Activated naive CD8-positive, alpha-beta T cell treated with anti-CD3 and anti-CD28 coated beads for 36 hours (primary cell): ENCODE results near the gene CTXND1. TPM values are rescaled to one million over a fixed set of nuclear protein-coding genes. Genes with fewer than 3 reads are reported as not detected.

Experiments used
- DNase-seq: peaks from one replicate; pipeline ENCODE4 v3.0.0; 2021
- H3K27ac Mint-ChIP-seq: one replicate; pipeline ENCODE4 v1.8.0; 2022; ENCODE audit warnings: mild to moderate bottlenecking, moderate library complexity, mixed read lengths
- H3K27me3 Mint-ChIP-seq: one replicate; pipeline ENCODE4 v1.8.0; 2022; ENCODE audit warnings: mild to moderate bottlenecking, mixed read lengths
- H3K36me3 Mint-ChIP-seq: one replicate; pipeline ENCODE4 v1.8.0; 2021; ENCODE audit warnings: mild to moderate bottlenecking, mixed read lengths
- H3K4me1 Mint-ChIP-seq: one replicate; pipeline ENCODE4 v1.8.0; 2021; ENCODE audit warnings: mixed read lengths
- H3K4me3 Mint-ChIP-seq: one replicate; pipeline ENCODE4 v1.8.0; 2022; ENCODE audit warnings: mild to moderate bottlenecking, moderate library complexity, mixed read lengths
- H3K9me3 Mint-ChIP-seq: one replicate; pipeline ENCODE4 v1.8.0; 2022; ENCODE audit warnings: mixed read lengths
- total RNA-seq, 2 experiments: library from RNA; stranded (reverse); gene quantifications; one replicate each; pipeline ENCODE4 v1.2.3, GENCODE V29; 2021

The CTXND1 gene
- total RNA-seq, 2 experiments from 2014 or later, result not detected

DNA sequence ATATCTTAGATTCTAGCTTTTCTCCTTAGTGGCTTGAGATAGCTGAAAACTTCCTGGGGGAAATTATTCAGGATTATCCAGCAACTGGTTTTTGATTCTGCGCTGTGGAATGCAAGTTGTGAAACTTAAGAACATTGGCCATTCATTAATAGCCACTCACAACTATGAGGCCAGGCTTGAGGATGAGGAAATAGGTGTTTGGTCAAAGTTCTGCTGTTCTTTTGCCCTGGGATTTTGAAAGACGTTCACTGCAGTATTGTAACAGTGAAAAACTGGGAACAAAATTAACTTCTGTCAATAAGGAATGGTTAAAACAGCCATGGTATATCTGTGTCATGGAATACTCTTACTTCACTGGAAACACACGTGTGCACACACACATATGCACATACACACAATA is 44.1 kb downstream of the CTXND1 start:
- peaks cover 29% of the 10 kb centered on the region for H3K27me3 Mint-ChIP-seq
- no peak for DNase-seq
- H3K4me1 Mint-ChIP-seq, result no peaks in the 10 kb centered on the region
- H3K27ac Mint-ChIP-seq, result no peak overlapping the region
- H3K36me3 Mint-ChIP-seq, result no peaks in the 10 kb centered on the region
- no peak overlapping the region for H3K4me3 Mint-ChIP-seq
- no peaks in the 10 kb centered on the region for H3K9me3 Mint-ChIP-seq

DNA sequence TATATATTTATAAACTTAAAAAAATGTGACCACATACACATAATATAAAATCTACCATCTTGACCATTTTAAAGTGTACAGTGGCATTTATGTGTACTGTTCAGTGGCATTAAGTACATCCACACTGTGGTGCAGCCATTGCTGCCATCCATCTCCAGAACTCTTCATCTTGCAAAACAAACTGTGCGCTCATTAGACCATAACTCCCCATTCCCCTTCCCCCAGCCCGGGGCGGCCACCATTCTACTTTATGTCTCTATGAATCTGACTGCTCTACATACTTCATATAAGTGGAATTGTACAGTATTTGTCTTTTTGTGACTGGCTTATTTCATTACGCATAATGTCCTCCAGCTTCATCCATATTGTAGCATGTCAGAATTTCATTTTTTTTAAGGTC is 47.8 kb downstream of the CTXND1 start:
- Mint-ChIP-seq H3K9me3 (no peaks in the 10 kb centered on the region), H3K4me3 (no peak overlapping the region), H3K4me1 (no peaks in the 10 kb centered on the region), H3K36me3 (no peaks in the 10 kb centered on the region), H3K27me3 (peaks cover 23% of the 10 kb centered on the region), H3K27ac (no peak overlapping the region)
- DNase-seq, result no peak

- Mint-ChIP-seq H3K36me3 (no peaks in the 10 kb centered on the region), H3K4me1 (no peaks in the 10 kb centered on the region), H3K27ac (no peak overlapping the region), H3K9me3 (no peaks in the 10 kb centered on the region), H3K27me3 (peaks cover 23% of the 10 kb centered on the region), H3K4me3 (no peak overlapping the region)
- no peak for DNase-seq
Observed at GRCh38 chr15:80203361-80203885, 48.6 kb downstream of the CTXND1 start.

DNA sequence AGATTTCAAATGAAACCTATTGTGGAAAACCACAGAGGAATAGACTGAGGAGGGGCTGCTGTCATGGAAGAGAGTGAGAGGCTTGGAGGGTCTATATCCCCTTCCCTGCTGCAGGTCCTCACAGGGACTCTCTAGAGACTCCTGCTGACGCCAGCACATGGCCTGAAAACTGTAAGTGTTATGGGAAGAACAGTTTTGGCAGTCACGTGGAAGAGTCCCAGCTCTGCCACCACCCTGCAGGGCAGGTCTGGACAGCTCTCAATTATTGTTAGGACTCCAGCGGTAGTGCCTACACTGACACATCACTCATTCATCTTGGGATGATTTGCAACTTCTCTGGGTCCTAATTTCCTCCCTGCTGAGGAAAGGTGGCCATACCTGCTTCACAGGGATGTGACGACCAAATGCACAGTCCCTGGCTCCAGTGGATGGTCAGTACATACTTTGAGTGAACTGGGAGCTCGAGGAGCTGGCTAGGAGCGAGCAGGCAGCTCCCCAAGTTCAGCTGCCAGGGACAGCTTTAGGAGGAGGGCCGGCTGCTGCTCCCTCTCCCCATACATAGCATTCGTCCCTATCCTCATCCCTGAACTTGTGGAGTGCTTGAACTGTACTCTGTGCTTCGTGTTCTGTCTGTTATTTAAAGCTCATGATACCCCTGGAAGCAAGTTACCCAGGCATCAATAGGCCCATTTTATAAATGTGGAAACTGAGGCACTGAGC is 49.2 kb downstream of the CTXND1 start:
- Mint-ChIP-seq H3K4me1 (no peaks in the 10 kb centered on the region), H3K27ac (no peak overlapping the region), H3K27me3 (peaks cover 21% of the 10 kb centered on the region), H3K36me3 (no peaks in the 10 kb centered on the region), H3K9me3 (no peaks in the 10 kb centered on the region), H3K4me3 (no peak overlapping the region)
- DNase-seq, result no peak

GRCh38 chr15:80202016-80202315 is 50.0 kb downstream of the CTXND1 start:
- Mint-ChIP-seq H3K36me3 (no peaks in the 10 kb centered on the region), H3K9me3 (no peaks in the 10 kb centered on the region), H3K4me1 (no peaks in the 10 kb centered on the region), H3K27ac (no peak overlapping the region), H3K27me3 (peaks cover 15% of the 10 kb centered on the region), H3K4me3 (no peak overlapping the region)
- DNase-seq, result no peak

GRCh38 chr15:80201256-80202015 is 50.6 kb downstream of the CTXND1 start:
- Mint-ChIP-seq H3K27me3 (peaks cover 10% of the 10 kb centered on the region), H3K27ac (no peak overlapping the region), H3K4me1 (no peaks in the 10 kb centered on the region), H3K36me3 (no peaks in the 10 kb centered on the region), H3K9me3 (no peaks in the 10 kb centered on the region), H3K4me3 (no peak overlapping the region)
- no peak for DNase-seq

- DNase-seq, result no peak
- peaks cover 4% of the 10 kb centered on the region for H3K27me3 Mint-ChIP-seq
- no peaks in the 10 kb centered on the region for H3K9me3 Mint-ChIP-seq
- H3K4me1 Mint-ChIP-seq, result no peaks in the 10 kb centered on the region
- no peak overlapping the region for H3K27ac Mint-ChIP-seq
- no peaks in the 10 kb centered on the region for H3K36me3 Mint-ChIP-seq
- no peak overlapping the region for H3K4me3 Mint-ChIP-seq
Observed at GRCh38 chr15:80199869-80200268, 52.1 kb downstream of the CTXND1 start.

DNA sequence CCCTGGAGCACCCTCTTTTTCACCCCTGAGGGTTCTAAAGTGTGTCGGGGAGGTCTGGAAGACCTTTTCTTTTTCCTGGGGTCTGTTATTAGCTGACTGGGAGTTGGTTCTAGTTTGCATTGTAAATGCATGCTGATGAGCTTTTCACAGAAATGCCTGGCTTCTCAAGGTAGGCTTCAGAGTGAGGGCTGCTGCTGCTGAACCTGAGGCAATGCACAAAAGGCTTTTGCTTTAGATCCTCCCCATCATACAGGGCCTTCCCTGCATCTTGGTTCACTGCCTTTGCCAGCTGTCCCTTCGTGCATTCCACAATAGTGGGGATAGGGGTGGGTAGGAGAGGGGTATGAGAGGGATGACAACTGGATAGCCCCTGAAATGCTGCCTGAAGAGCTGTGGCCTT is 52.6 kb downstream of the CTXND1 start:
- Mint-ChIP-seq H3K27ac (no peak overlapping the region), H3K36me3 (no peaks in the 10 kb centered on the region), H3K27me3 (peaks cover 3% of the 10 kb centered on the region), H3K4me1 (no peaks in the 10 kb centered on the region), H3K9me3 (no peaks in the 10 kb centered on the region), H3K4me3 (no peak overlapping the region)
- DNase-seq, result no peak

DNA sequence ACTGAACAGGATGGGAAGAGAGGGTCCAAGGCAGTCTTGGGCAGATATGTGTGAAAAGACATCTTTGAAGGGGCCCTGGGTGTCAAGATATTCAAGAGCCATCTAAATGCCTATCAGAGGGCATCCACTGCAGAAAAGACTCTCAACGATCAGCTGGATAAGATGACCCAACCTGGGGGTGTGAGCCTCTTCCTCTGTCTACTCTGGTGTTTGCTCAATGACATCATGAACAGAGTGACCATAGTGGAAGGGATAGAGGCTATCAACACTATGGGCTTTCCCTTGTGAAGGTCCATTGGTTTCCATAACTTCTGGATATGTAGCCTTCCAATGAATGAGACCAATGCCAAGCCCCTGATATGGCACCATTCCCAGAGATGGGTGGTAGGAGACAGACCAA is 57.1 kb downstream of the CTXND1 start:
- Mint-ChIP-seq H3K36me3 (no peaks in the 10 kb centered on the region), H3K27me3 (no peaks in the 10 kb centered on the region), H3K9me3 (no peaks in the 10 kb centered on the region), H3K27ac (no peak overlapping the region), H3K4me1 (no peaks in the 10 kb centered on the region), H3K4me3 (no peak overlapping the region)
- no peak for DNase-seq

DNA sequence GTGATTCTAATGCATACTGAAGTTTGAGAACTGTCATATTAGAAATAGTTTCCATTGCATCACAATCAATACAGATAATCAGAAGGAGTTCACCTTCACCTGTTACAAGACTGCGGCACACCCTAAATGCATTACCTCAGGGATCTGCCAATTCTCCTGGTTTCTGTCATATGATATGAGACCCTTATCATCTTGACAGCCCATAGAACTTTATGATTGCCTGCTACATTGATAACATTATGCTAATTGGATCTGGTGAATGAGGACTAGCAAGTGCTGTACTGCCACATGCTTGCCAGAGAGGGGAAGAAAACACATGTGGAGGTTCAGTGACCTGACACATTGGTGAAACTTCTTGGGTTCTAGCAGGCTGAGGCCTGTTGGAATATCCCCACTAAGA is 57.8 kb downstream of the CTXND1 start:
- Mint-ChIP-seq H3K27me3 (no peaks in the 10 kb centered on the region), H3K36me3 (no peaks in the 10 kb centered on the region), H3K4me3 (no peak overlapping the region), H3K9me3 (no peaks in the 10 kb centered on the region), H3K27ac (no peak overlapping the region), H3K4me1 (no peaks in the 10 kb centered on the region)
- no peak for DNase-seq

- no peak for DNase-seq
- H3K27ac Mint-ChIP-seq, result no peak overlapping the region
- H3K27me3 Mint-ChIP-seq, result no peaks in the 10 kb centered on the region
- H3K36me3 Mint-ChIP-seq, result peaks cover 7% of the 10 kb centered on the region
- no peaks in the 10 kb centered on the region for H3K9me3 Mint-ChIP-seq
- H3K4me1 Mint-ChIP-seq, result no peaks in the 10 kb centered on the region
- H3K4me3 Mint-ChIP-seq, result no peak overlapping the region
Observed at GRCh38 chr15:80191897-80192595, 60.0 kb downstream of the CTXND1 start.

GRCh38 chr15:80191198-80191597 is 60.8 kb downstream of the CTXND1 start:
- no peak overlapping the region for H3K27ac Mint-ChIP-seq
- no peaks in the 10 kb centered on the region for H3K9me3 Mint-ChIP-seq
- no peaks in the 10 kb centered on the region for H3K4me1 Mint-ChIP-seq
- no peaks in the 10 kb centered on the region for H3K27me3 Mint-ChIP-seq
- no peak overlapping the region for H3K4me3 Mint-ChIP-seq
- DNase-seq, result no peak
- peaks cover 14% of the 10 kb centered on the region for H3K36me3 Mint-ChIP-seq

DNA sequence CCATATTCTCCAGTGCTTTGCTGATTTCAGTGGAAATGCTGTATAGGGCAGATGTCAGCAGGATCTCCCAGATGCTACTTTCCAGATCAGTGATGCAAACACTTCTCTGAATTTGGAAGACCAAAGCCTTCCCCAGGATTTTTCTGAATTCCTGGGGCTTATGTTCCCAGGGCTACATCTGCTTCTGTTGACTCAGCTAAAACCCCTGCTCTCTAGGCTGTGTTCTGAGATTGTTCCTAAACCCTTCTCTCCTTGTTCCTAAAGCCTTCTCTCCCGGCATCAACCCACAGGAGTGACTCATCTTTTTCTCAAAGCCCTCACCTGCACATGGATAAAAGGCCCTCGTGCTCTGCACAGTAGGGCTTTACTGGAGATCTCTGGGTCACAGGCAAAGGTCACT is 63.8 kb downstream of the CTXND1 start:
- H3K4me1 Mint-ChIP-seq, result no peaks in the 10 kb centered on the region
- H3K9me3 Mint-ChIP-seq, result no peaks in the 10 kb centered on the region
- H3K27me3 Mint-ChIP-seq, result no peaks in the 10 kb centered on the region
- H3K36me3 Mint-ChIP-seq, result peaks cover 33% of the 10 kb centered on the region
- no peak for DNase-seq
- no peak overlapping the region for H3K4me3 Mint-ChIP-seq
- no peak overlapping the region for H3K27ac Mint-ChIP-seq

DNA sequence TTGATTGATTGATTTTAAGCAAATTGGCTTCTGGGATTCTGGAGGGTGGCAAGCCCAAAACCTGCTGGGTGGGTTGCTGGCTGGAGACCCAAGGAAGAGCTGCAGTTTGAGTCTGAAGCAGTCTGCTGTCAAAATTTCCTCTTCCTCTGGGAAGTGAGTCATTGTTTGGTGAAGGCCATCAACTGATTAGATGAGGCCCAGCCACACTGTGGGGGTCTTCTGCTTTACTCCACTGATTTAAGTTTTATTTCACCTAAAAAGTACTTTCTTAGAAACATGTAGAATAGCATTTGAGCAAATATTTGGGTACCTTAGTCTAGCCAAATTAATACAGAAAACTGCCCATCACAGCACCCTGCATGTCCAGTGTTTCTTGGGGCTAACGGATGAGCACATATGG is 65.4 kb downstream of the CTXND1 start:
- no peak overlapping the region for H3K4me3 Mint-ChIP-seq
- no peak overlapping the region for H3K27ac Mint-ChIP-seq
- DNase-seq, result no peak
- no peaks in the 10 kb centered on the region for H3K27me3 Mint-ChIP-seq
- H3K4me1 Mint-ChIP-seq, result no peaks in the 10 kb centered on the region
- no peaks in the 10 kb centered on the region for H3K9me3 Mint-ChIP-seq
- H3K36me3 Mint-ChIP-seq, result peaks cover 35% of the 10 kb centered on the region

DNA sequence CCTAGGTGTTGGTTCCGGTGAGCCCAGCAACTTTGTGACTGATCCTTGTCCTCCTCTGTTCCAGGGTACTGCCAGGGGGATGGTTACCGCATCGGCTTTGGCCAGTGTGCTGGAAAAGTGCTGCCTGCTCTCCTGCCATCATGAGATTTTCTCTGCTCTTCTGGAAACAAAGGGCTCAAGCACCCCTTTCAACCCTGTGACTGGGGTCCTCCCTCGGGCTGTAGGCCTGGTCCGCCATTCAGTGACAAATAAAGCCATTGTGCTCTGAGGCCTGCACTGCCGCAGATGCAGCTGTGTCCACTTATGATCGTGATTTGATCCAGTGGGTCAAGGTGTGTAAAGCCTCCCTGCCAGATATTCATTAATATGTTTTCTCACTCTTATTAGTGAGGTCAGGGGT is 65.9 kb downstream of the CTXND1 start:
- no peaks in the 10 kb centered on the region for H3K9me3 Mint-ChIP-seq
- no peak overlapping the region for H3K27ac Mint-ChIP-seq
- no peak for DNase-seq
- H3K27me3 Mint-ChIP-seq, result no peaks in the 10 kb centered on the region
- no peak overlapping the region for H3K4me3 Mint-ChIP-seq
- no peaks in the 10 kb centered on the region for H3K4me1 Mint-ChIP-seq
- H3K36me3 Mint-ChIP-seq, result peaks cover 35% of the 10 kb centered on the region
